A549 treated with AZD2906 at 1 μM for 4 hours (cell line): ENCODE data around the gene PSMC6. TPM values are rescaled to one million over a fixed set of nuclear protein-coding genes. Genes with fewer than 3 reads are reported as not detected.

ENCODE experiments used
- total RNA-seq: library from RNA; stranded (reverse); fragments of 200-300 nt; extraction: Qiagen RNA extraction; gene quantifications from 5 replicates; pipeline ENCODE4 v1.2.3, GENCODE V29; 2022

The PSMC6 gene
- total RNA-seq, result 75.5 to 107 TPM (median 78.7 TPM) in 5 replicates

GRCh38 chr14:52706724-52707706 is at the start of gene PSMC6:
TSS of gene PSMC6 (plus strand) at chr14:52707200. CDS start at chr14:52707220, 20 bp downstream.

GRCh38 chr14:52695481-52696091 is 11.4 kb upstream of the PSMC6 start, which contains the start of gene ERO1A:
TSS of gene ERO1A (minus strand) at chr14:52695558. CDS start at chr14:52695481, 77 bp downstream.

GRCh38 chr14:52729925-52730708 is 23.1 kb downstream of the PSMC6 start, which contains the start of gene STYX:
TSS of gene STYX (plus strand) at chr14:52730166. CDS start at chr14:52730475, 309 bp downstream.

Other genes starting within 250 kb of the PSMC6 start
- gene TXNDC16, start 154.7 kb upstream of the PSMC6 start, total RNA-seq, result 0.80 to 1.4 TPM (median 1.2 TPM) in 5 replicates
- gene GPR137C, start 154.4 kb upstream of the PSMC6 start, total RNA-seq, result 0.06 to 0.15 TPM (median 0.08 TPM) in 5 replicates
- 46.5 to 53.6 TPM (median 50.4 TPM) in 5 replicates for gene ERO1A, start 11.6 kb upstream of the PSMC6 start, total RNA-seq
- 5.3 to 6.8 TPM (median 6.2 TPM) in 5 replicates for gene STYX, start 23.0 kb downstream of the PSMC6 start, total RNA-seq
- gene GNPNAT1, start 84.4 kb downstream of the PSMC6 start, total RNA-seq, result 42.8 to 48.9 TPM (median 46.4 TPM) in 5 replicates
- gene FERMT2, start 243.8 kb downstream of the PSMC6 start, total RNA-seq, result 37.4 to 52.2 TPM (median 45.1 TPM) in 5 replicates